Adipocyte (in vitro differentiated cells): ENCODE results near the gene FMN1.

Source experiments
- DNase-seq: peaks from one replicate; pipeline ENCODE4 v3.0.0-alpha.2; 2015; ENCODE audit warnings: low read depth
- H3K27me3 ChIP-seq: replicated peaks from 2 replicates; pipeline ENCODE4 v1.7.0; 2013; ENCODE audit warnings: mild to moderate bottlenecking, low read length, moderate library complexity; ENCODE audit not compliant: control insufficient read depth, insufficient read depth
- H3K36me3 ChIP-seq: 2 replicates; pipeline ENCODE4 v1.7.0; 2013; ENCODE audit warnings: low read length, mild to moderate bottlenecking, moderate library complexity; ENCODE audit not compliant: control insufficient read depth, insufficient read depth, severe bottlenecking
- H3K4me1 ChIP-seq: 2 replicates; pipeline ENCODE4 v1.7.0; 2013; ENCODE audit warnings: mild to moderate bottlenecking, low read length, moderate library complexity; ENCODE audit not compliant: control insufficient read depth, insufficient read depth
- H3K4me3 ChIP-seq: 2 replicates; pipeline ENCODE4 v1.7.0; 2013; ENCODE audit warnings: mild to moderate bottlenecking, low read length, moderate library complexity
- H3K9ac ChIP-seq: 2 replicates; pipeline ENCODE4 v1.7.0; 2013; ENCODE audit warnings: mild to moderate bottlenecking, low read length, moderate library complexity
- H3K9me3 ChIP-seq: 2 replicates; pipeline ENCODE4 v1.7.0; 2013; ENCODE audit warnings: mild to moderate bottlenecking, low read length, moderate library complexity; ENCODE audit not compliant: control insufficient read depth

FMN1 gene

GRCh38 chr15:32981536-32981935 lies 213.0 kb downstream of the FMN1 start:
- Histone ChIP-seq H3K36me3 (no peaks in the 10 kb centered on the region), H3K4me3 (no peak overlapping the region), H3K9me3 (no peaks in the 10 kb centered on the region), H3K4me1 (no peaks in the 10 kb centered on the region), H3K27me3 (no peaks in the 10 kb centered on the region), H3K9ac (no peak overlapping the region)
- peak; percentile 23 for DNase-seq

- Histone ChIP-seq H3K27me3 (no peaks in the 10 kb centered on the region), H3K4me1 (peaks cover 11% of the 10 kb centered on the region), H3K9ac (no peak overlapping the region), H3K9me3 (no peaks in the 10 kb centered on the region), H3K4me3 (no peak overlapping the region), H3K36me3 (no peaks in the 10 kb centered on the region)
- DNase-seq = peak; percentile 78
Observed at GRCh38 chr15:32979710-32980109, 214.8 kb downstream of the FMN1 start.

- no peaks in the 10 kb centered on the region for H3K9me3 ChIP-seq
- H3K9ac ChIP-seq = no peak overlapping the region
- no peaks in the 10 kb centered on the region for H3K36me3 ChIP-seq
- H3K4me3 ChIP-seq = no peak overlapping the region
- H3K4me1 ChIP-seq = peaks cover 33% of the 10 kb centered on the region
- DNase-seq = no peak
- no peaks in the 10 kb centered on the region for H3K27me3 ChIP-seq
Observed at GRCh38 chr15:32977506-32977905, 217.0 kb downstream of the FMN1 start.

GRCh38 chr15:32974691-32975090 lies 219.8 kb downstream of the FMN1 start:
- H3K36me3 ChIP-seq = no peaks in the 10 kb centered on the region
- H3K9me3 ChIP-seq = no peaks in the 10 kb centered on the region
- peaks cover 42% of the 10 kb centered on the region for H3K4me1 ChIP-seq
- peak; percentile 78 for DNase-seq
- H3K27me3 ChIP-seq = no peaks in the 10 kb centered on the region
- peak overlapping the region; percentile 31 for H3K9ac ChIP-seq
- peak overlapping the region; percentile 47 for H3K4me3 ChIP-seq

GRCh38 chr15:32972686-32973085 lies 221.8 kb downstream of the FMN1 start:
- H3K36me3 ChIP-seq = no peaks in the 10 kb centered on the region
- no peaks in the 10 kb centered on the region for H3K27me3 ChIP-seq
- no peak for DNase-seq
- H3K4me3 ChIP-seq = no peak overlapping the region
- peak overlapping the region; percentile 29 for H3K9ac ChIP-seq
- H3K9me3 ChIP-seq = no peaks in the 10 kb centered on the region
- H3K4me1 ChIP-seq = peaks cover 42% of the 10 kb centered on the region

- Histone ChIP-seq H3K9me3 (no peaks in the 10 kb centered on the region), H3K36me3 (no peaks in the 10 kb centered on the region), H3K4me3 (no peak overlapping the region), H3K9ac (no peak overlapping the region), H3K4me1 (peaks cover 57% of the 10 kb centered on the region), H3K27me3 (no peaks in the 10 kb centered on the region)
- DNase-seq = no peak
Observed at GRCh38 chr15:32970847-32971246, 223.7 kb downstream of the FMN1 start.

- Histone ChIP-seq H3K36me3 (no peaks in the 10 kb centered on the region), H3K9ac (no peak overlapping the region), H3K27me3 (no peaks in the 10 kb centered on the region), H3K4me3 (no peak overlapping the region), H3K4me1 (peaks cover 25% of the 10 kb centered on the region), H3K9me3 (no peaks in the 10 kb centered on the region)
- DNase-seq = peak; percentile 30
Observed at GRCh38 chr15:32967521-32967920, 227.0 kb downstream of the FMN1 start.

- Histone ChIP-seq H3K9me3 (no peaks in the 10 kb centered on the region), H3K4me1 (peaks cover 16% of the 10 kb centered on the region), H3K9ac (no peak overlapping the region), H3K4me3 (no peak overlapping the region), H3K36me3 (no peaks in the 10 kb centered on the region), H3K27me3 (no peaks in the 10 kb centered on the region)
- peak; percentile 91 for DNase-seq
Observed at GRCh38 chr15:32966512-32966911, 228.0 kb downstream of the FMN1 start.

- Histone ChIP-seq H3K27me3 (no peaks in the 10 kb centered on the region), H3K9me3 (no peaks in the 10 kb centered on the region), H3K9ac (no peak overlapping the region), H3K36me3 (no peaks in the 10 kb centered on the region), H3K4me1 (peaks cover 16% of the 10 kb centered on the region), H3K4me3 (no peak overlapping the region)
- DNase-seq = no peak
Observed at GRCh38 chr15:32965897-32966296, 228.6 kb downstream of the FMN1 start.

GRCh38 chr15:32959077-32959476 lies 235.4 kb downstream of the FMN1 start:
- peak overlapping the region; percentile 64 for H3K4me3 ChIP-seq
- H3K9ac ChIP-seq = peak overlapping the region; percentile 21
- no peaks in the 10 kb centered on the region for H3K36me3 ChIP-seq
- no peaks in the 10 kb centered on the region for H3K27me3 ChIP-seq
- H3K4me1 ChIP-seq = peaks cover 42% of the 10 kb centered on the region
- DNase-seq = peak; percentile 34
- H3K9me3 ChIP-seq = no peaks in the 10 kb centered on the region

GRCh38 chr15:32957219-32957618 lies 237.3 kb downstream of the FMN1 start:
- Histone ChIP-seq H3K9ac (peak overlapping the region; percentile 73), H3K27me3 (no peaks in the 10 kb centered on the region), H3K36me3 (no peaks in the 10 kb centered on the region), H3K9me3 (no peaks in the 10 kb centered on the region), H3K4me3 (peak overlapping the region; percentile 60), H3K4me1 (peaks cover 56% of the 10 kb centered on the region)
- DNase-seq = no peak

- H3K9me3 ChIP-seq = no peaks in the 10 kb centered on the region
- peak overlapping the region; percentile 60 for H3K4me3 ChIP-seq
- H3K27me3 ChIP-seq = no peaks in the 10 kb centered on the region
- peak overlapping the region; percentile 73 for H3K9ac ChIP-seq
- DNase-seq = no peak
- H3K36me3 ChIP-seq = no peaks in the 10 kb centered on the region
- H3K4me1 ChIP-seq = peaks cover 56% of the 10 kb centered on the region
Observed at GRCh38 chr15:32956711-32957110, 237.8 kb downstream of the FMN1 start.
